Brain microvascular endothelial cell (primary cell): ENCODE measurements around the gene SUV39H2.
A peak's percentile ranks its signal among the peaks of the same experiment; 100 is the strongest.
"Not testable (repeated sequence)": the region's sequence is repeated elsewhere in the genome, so short reads cannot be mapped to it uniquely, and the experiment has no call there.

ENCODE experiments used
- DNase-seq: peaks from one replicate; pipeline ENCODE4 v3.0.0-alpha.2; 2020
- H3K27ac ChIP-seq: fragments of 250-450 bp; sonication (Bioruptor Pico); 2 replicates; pipeline ENCODE4 v1.5.1; 2020; ENCODE audit warnings: mild to moderate bottlenecking, moderate library complexity
- H3K27me3 ChIP-seq: fragments of 250-450 bp; sonication (Bioruptor Pico); replicated peaks from 2 replicates; pipeline ENCODE4 v1.5.1; 2020; ENCODE audit warnings: mild to moderate bottlenecking
- H3K36me3 ChIP-seq: fragments of 250-450 bp; sonication (Bioruptor Pico); replicated peaks from 2 replicates; pipeline ENCODE4 v1.5.1; 2020; ENCODE audit warnings: mild to moderate bottlenecking
- H3K4me3 ChIP-seq: 2 replicates; pipeline ENCODE4 v1.5.1; 2011; ENCODE audit warnings: low read depth, mild to moderate bottlenecking, control low read depth, low read length, moderate library complexity
- CTCF ChIP-seq: IDR thresholded peaks from 2 replicates; pipeline ENCODE4 v1.5.1; 2011; ENCODE audit warnings: low read depth, mild to moderate bottlenecking, moderate library complexity, low read length, control low read depth, inconsistent platforms; ENCODE audit errors: missing control alignments
- in situ Hi-C: cut with HindIII; loops from 2 replicates; pipeline ENCODE4 v1.10.0; 2017; ENCODE audit warnings: low sequenced_read_pairs, low pct_ligation_motif_present

Gene SUV39H2

GRCh38 chr10:14926722-14927416 lies 48.2 kb downstream of the SUV39H2 start:
- no peak overlapping the region for H3K4me3 ChIP-seq
- in situ Hi-C loops = no loop called here
- no peak for TF ChIP-seq CTCF
- DNase-seq = no peak
- H3K36me3 ChIP-seq = peaks cover 51% of the 10 kb centered on the region
- H3K27ac ChIP-seq = no peak overlapping the region
- no peaks in the 10 kb centered on the region for H3K27me3 ChIP-seq

GRCh38 chr10:14930610-14931009 lies 51.9 kb downstream of the SUV39H2 start:
- no peaks in the 10 kb centered on the region for H3K27me3 ChIP-seq
- TF ChIP-seq CTCF = no peak
- peaks cover 55% of the 10 kb centered on the region for H3K36me3 ChIP-seq
- no peak for DNase-seq
- no peak overlapping the region for H3K4me3 ChIP-seq
- in situ Hi-C loops = no loop called here
- no peak overlapping the region for H3K27ac ChIP-seq

- H3K36me3 ChIP-seq = peaks cover 29% of the 10 kb centered on the region
These were observed 57.9 kb downstream of the SUV39H2 start for GRCh38 chr10:14936584-14936983.

GRCh38 chr10:14938971-14939370 lies 60.3 kb downstream of the SUV39H2 start:
- in situ Hi-C loops, H3K27ac ChIP-seq, H3K27me3 ChIP-seq, H3K4me3 ChIP-seq: not testable (repeated sequence)
- H3K36me3 ChIP-seq = peaks cover 14% of the 10 kb centered on the region
- peak; percentile 43 for DNase-seq

More at GRCh38 chr10:14936584-14936983, 57.9 kb downstream of the SUV39H2 start:
- H3K4me3 ChIP-seq = no peak overlapping the region
- H3K27ac ChIP-seq = no peak overlapping the region
- TF ChIP-seq CTCF = no peak
- in situ Hi-C loops = no loop called here
- no peaks in the 10 kb centered on the region for H3K27me3 ChIP-seq
- peak; percentile 34 for DNase-seq

GRCh38 chr10:14942147-14942949 lies 63.7 kb downstream of the SUV39H2 start:
- H3K27ac ChIP-seq, DNase-seq, H3K4me3 ChIP-seq, in situ Hi-C loops, H3K27me3 ChIP-seq: not testable (repeated sequence)
- H3K36me3 ChIP-seq = peaks cover 18% of the 10 kb centered on the region

- peaks cover 23% of the 10 kb centered on the region for H3K36me3 ChIP-seq
These were observed 64.3 kb downstream of the SUV39H2 start for GRCh38 chr10:14942950-14943338.

GRCh38 chr10:14945108-14945507 lies 66.4 kb downstream of the SUV39H2 start:
- no peak overlapping the region for H3K27ac ChIP-seq

More at GRCh38 chr10:14942950-14943338, 64.3 kb downstream of the SUV39H2 start:
- in situ Hi-C loops, H3K27ac ChIP-seq, H3K27me3 ChIP-seq, H3K4me3 ChIP-seq, DNase-seq: not testable (repeated sequence)

More at GRCh38 chr10:14945108-14945507, 66.4 kb downstream of the SUV39H2 start:
- no peak overlapping the region for H3K4me3 ChIP-seq
- in situ Hi-C loops = no loop called here
- no peak for DNase-seq
- TF ChIP-seq CTCF = no peak
- peaks cover 23% of the 10 kb centered on the region for H3K36me3 ChIP-seq
- no peaks in the 10 kb centered on the region for H3K27me3 ChIP-seq
